SK-N-SH (cell line): Measurements from ENCODE around the gene CEACAM4. TPM values are rescaled to one million over a fixed set of nuclear protein-coding genes. Genes with fewer than 3 reads are reported as not detected.

ENCODE experiments used
- CTCF ChIA-PET: fragments of 300-600, 350-600 bp; formaldehyde crosslinking; extraction: SDS; loops from one replicate; lab custom pipeline; 2021; lab: Yijun Ruan, JAX
- POLR2A ChIA-PET: fragments of 350-600 bp; sonication (Branson Sonifier 250); formaldehyde crosslinking; extraction: SDS; loops from one replicate; lab custom pipeline; 2020; ENCODE audit warnings: antibody characterized with exemption, inconsistent platforms; lab: Yijun Ruan, JAX
- DNase-seq: peaks from one replicate; pipeline ENCODE4 v3.0.0; 2012
- H2AFZ ChIP-seq: fragments of 200-600 bp; sonication (generic); 2 replicates; pipeline ENCODE4 v1.8.1; 2016; ENCODE audit warnings: antibody characterized with exemption, mild to moderate bottlenecking, low read depth
- H3F3A ChIP-seq: fragments of 200-600 bp; sonication (generic); replicated peaks from 2 replicates; pipeline ENCODE3; 2016; ENCODE audit warnings: antibody characterized with exemption, mild to moderate bottlenecking; ENCODE audit not compliant: insufficient read depth
- H3K27ac ChIP-seq, 2 experiments: fragments of 200-500 bp in 1 of 2; fragments of 200-600 bp in 1 of 2; sonication (Bioruptor generic) in 1 of 2; sonication (generic), shearing (Covaris generic) in 1 of 2; 2 replicates each; pipeline versions ENCODE4 v1.5.1 to v1.6.1; 2014 to 2016; ENCODE audit warnings: low read depth in 2 of 2, inconsistent platforms in 1 of 2, low read length in 1 of 2, mild to moderate bottlenecking in 1 of 2, mixed read lengths in 1 of 2
- H3K27me3 ChIP-seq: fragments of 200-600 bp; sonication (generic), shearing (Covaris generic); 2 replicates; pipeline ENCODE4 v1.6.1; 2016; ENCODE audit warnings: mixed run types; ENCODE audit not compliant: insufficient read depth
- H3K36me3 ChIP-seq, 2 experiments: fragments of 200-500 bp in 1 of 2; fragments of 200-600 bp in 1 of 2; sonication (Bioruptor generic) in 1 of 2; sonication (generic) in 1 of 2; replicated peaks in 1 of 2; 2 replicates each; pipeline versions ENCODE3 to v1.5.1; 2014 to 2016; ENCODE audit warnings: low read length in 1 of 2, mild to moderate bottlenecking in 1 of 2; ENCODE audit not compliant: insufficient read depth in 2 of 2, control insufficient read depth in 1 of 2
- H3K4me1 ChIP-seq, 2 experiments: fragments of 200-500 bp in 1 of 2; fragments of 200-600 bp in 1 of 2; sonication (Bioruptor generic) in 1 of 2; sonication (generic), shearing (Covaris generic) in 1 of 2; 2 replicates each; pipeline versions ENCODE4 v1.5.1 to v1.6.1; 2014 to 2016; ENCODE audit warnings: low read depth in 1 of 2, low read length in 1 of 2, mixed run types in 1 of 2; ENCODE audit not compliant: insufficient read depth in 2 of 2, control insufficient read depth in 1 of 2
- H3K4me2 ChIP-seq: fragments of 200-600 bp; sonication (generic), shearing (Covaris generic); 2 replicates; pipeline ENCODE4 v1.6.1; 2017; ENCODE audit warnings: mixed run types
- H3K4me3 ChIP-seq, 2 experiments: fragments of 200-500 bp in 1 of 2; fragments of 200-600 bp in 1 of 2; sonication (Bioruptor generic) in 1 of 2; sonication (generic), shearing (Covaris generic) in 1 of 2; 2 replicates each; pipeline versions ENCODE4 v1.5.1 to v1.8.1; 2014 to 2016; ENCODE audit warnings: low read depth in 2 of 2, inconsistent platforms in 1 of 2, low read length in 1 of 2, mild to moderate bottlenecking in 1 of 2, mixed read lengths in 1 of 2, moderate library complexity in 1 of 2
- H3K79me2 ChIP-seq: fragments of 200-600 bp; sonication (generic); 2 replicates; pipeline ENCODE4 v1.8.1; 2017; ENCODE audit warnings: mild to moderate bottlenecking; ENCODE audit not compliant: insufficient read depth
- H3K9ac ChIP-seq: fragments of 200-600 bp; sonication (generic); 2 replicates; pipeline ENCODE4 v1.6.1; 2017; ENCODE audit warnings: mixed run types
- H3K9me2 ChIP-seq: fragments of 200-600 bp; sonication (generic); 2 replicates; pipeline ENCODE4 v1.6.1; 2017; ENCODE audit warnings: mixed run types
- H3K9me3 ChIP-seq: fragments of 200-600 bp; sonication (generic); 2 replicates; pipeline ENCODE4 v1.6.1; 2017; ENCODE audit warnings: mixed run types, mild to moderate bottlenecking, moderate library complexity
- H4K20me1 ChIP-seq: fragments of 200-600 bp; sonication (generic); 2 replicates; pipeline ENCODE4 v1.6.1; 2017; ENCODE audit warnings: mild to moderate bottlenecking, mixed run types; ENCODE audit not compliant: insufficient read depth
- CHD2 ChIP-seq: fragments of 150-350 bp; IDR thresholded peaks from 2 replicates; pipeline ENCODE4 v1.6.1; 2018; ENCODE audit warnings: low read length; ENCODE audit not compliant: partially characterized antibody
- EP300 ChIP-seq, 2 experiments: IDR thresholded peaks; 2 replicates each; pipeline versions ENCODE4 v1.4.0 to v1.6.1; 2012; ENCODE audit warnings: borderline replicate concordance in 1 of 2, low read depth in 1 of 2, low read length in 1 of 2
- EZH2phosphoT487 ChIP-seq: fragments of 200-600 bp; sonication (generic); IDR thresholded peaks from 2 replicates; pipeline ENCODE4 v1.6.1; 2017; ENCODE audit warnings: low read depth, mixed run types, mild to moderate bottlenecking, antibody characterized with exemption, moderate library complexity, borderline replicate concordance
- GATA2 ChIP-seq: sonication (generic); formaldehyde crosslinking; IDR thresholded peaks from 2 replicates; pipeline ENCODE4 v1.5.0; 2020; ENCODE audit warnings: mild to moderate bottlenecking, missing genetic modification reagents
- JUND ChIP-seq: IDR thresholded peaks from 2 replicates; pipeline ENCODE4 v1.4.0; 2012
- MXI1 ChIP-seq: IDR thresholded peaks from 2 replicates; pipeline ENCODE4 v1.6.1; 2012; ENCODE audit warnings: mild to moderate bottlenecking, low read depth, low read length, improper control_type of control experiment
- NRF1 ChIP-seq: IDR thresholded peaks from 2 replicates; pipeline ENCODE4 v1.6.1; 2012; ENCODE audit warnings: low read depth, mild to moderate bottlenecking, low read length
- POLR2AphosphoS5 ChIP-seq: IDR thresholded peaks from 2 replicates; pipeline ENCODE4 v1.6.1; 2012; ENCODE audit warnings: low read depth, low read length
- RCOR1 ChIP-seq: fragments of 150-350 bp; IDR thresholded peaks from 2 replicates; pipeline ENCODE4 v1.6.1; 2017; ENCODE audit warnings: antibody characterized with exemption, low read length
- RXRA ChIP-seq: IDR thresholded peaks from 2 replicates; pipeline ENCODE4 v1.4.0; 2012; ENCODE audit warnings: low read depth, mild to moderate bottlenecking, borderline replicate concordance
- SIN3A ChIP-seq: IDR thresholded peaks from 2 replicates; pipeline ENCODE4 v1.6.1; 2012; ENCODE audit warnings: low read depth, mild to moderate bottlenecking, low read length, moderate library complexity, borderline replicate concordance
- SMC3 ChIP-seq: IDR thresholded peaks from 2 replicates; pipeline ENCODE4 v1.6.1; 2012; ENCODE audit warnings: low read depth, low read length, improper control_type of control experiment
- TCF12 ChIP-seq: IDR thresholded peaks from 2 replicates; pipeline ENCODE4 v1.4.0; 2012
- YY1 ChIP-seq: IDR thresholded peaks from 2 replicates; pipeline ENCODE4 v1.4.0; 2012; ENCODE audit warnings: low read depth, mild to moderate bottlenecking
- WGBS: methylation state at CpG from one replicate; pipeline ENCODE4 v1.1.6; 2017; ENCODE audit warnings: low lambda C conversion rate; 5-methylcytosine and 5-hydroxymethylcytosine counted together
- polyA plus RNA-seq, 3 experiments: library from polyadenylated mRNA; depleted of rRNA; stranded (reverse); fragments of >200 nt; gene quantifications; 2 replicates each; pipeline ENCODE4 v1.2.3, GENCODE V29; 2012
- TF ChIP-seq, protein P1 (sequence below): fragments of 200-600 bp; sonication (generic); IDR thresholded peaks from 2 replicates; pipeline ENCODE4 v1.6.1; 2017; ENCODE audit warnings: antibody characterized with exemption, mild to moderate bottlenecking, moderate library complexity
- TF ChIP-seq, protein P2 (sequence below): IDR thresholded peaks from 2 replicates; pipeline ENCODE4 v1.4.0; 2012; ENCODE audit warnings: low read depth, borderline replicate concordance
- TF ChIP-seq, protein P3 (sequence below): IDR thresholded peaks from 2 replicates; pipeline ENCODE4 v1.6.1; 2012; ENCODE audit warnings: mild to moderate bottlenecking, low read depth, low read length, moderate library complexity

CEACAM4 gene
- polyA plus RNA-seq, 1 of the 3 experiments (the other 2 are of a cell fraction), result not detected

DNA sequence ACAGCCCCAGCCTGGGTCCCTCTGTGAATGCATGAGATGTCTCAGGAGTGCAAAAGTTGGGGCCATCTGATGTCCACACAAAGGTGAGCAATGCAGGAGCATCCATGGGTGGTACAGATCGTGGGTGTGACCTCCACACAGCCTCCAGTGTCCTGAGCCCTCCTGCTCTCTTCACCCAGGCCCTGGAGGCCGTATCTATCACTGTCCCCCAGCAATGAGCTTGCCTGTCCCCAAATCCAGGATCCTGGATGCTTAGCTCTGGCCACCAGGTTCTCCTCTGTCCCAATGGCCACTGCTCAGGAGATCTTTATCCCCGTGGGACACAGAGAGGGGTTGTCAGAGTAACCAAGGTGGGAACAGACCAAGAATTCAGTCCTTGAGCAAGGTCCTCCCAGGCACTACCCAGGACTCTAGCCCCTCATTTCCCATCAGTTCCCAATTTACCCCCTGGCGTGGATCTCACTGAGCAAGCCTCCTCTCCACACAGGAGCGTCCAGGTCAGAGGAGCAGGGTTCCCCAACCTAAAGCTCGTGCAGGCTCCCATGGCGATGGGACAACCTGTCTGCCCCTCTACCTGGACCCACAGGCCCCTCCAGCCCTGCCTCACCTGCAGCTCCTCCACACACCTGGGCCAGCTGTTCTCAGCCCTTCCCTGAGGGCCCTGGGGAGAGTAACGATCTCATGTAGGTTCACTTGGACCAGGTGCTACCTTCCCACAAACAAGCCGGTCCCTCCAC, 39.6 kb downstream of the CEACAM4 start:
- H3K4me3 ChIP-seq, result no peak overlapping the region
- POLR2A ChIA-PET, result no interaction called here
- CTCF ChIA-PET, result interaction anchor here (1.6 to 2.3 kb wide), 3 partner anchors 8 to 17 kb away, joined by 6 to 9 read pairs (median 7); no protein-coding TSS in a partner anchor
- no peaks in the 10 kb centered on the region for H3F3A ChIP-seq
- H3K4me1 ChIP-seq, result no peaks in the 10 kb centered on the region
- no peak overlapping the region for H3K27ac ChIP-seq
- no peaks in the 10 kb centered on the region for H3K9me3 ChIP-seq
- H3K9ac ChIP-seq, result no peak overlapping the region
- H4K20me1 ChIP-seq, result no peaks in the 10 kb centered on the region
- no peaks in the 10 kb centered on the region for H3K9me2 ChIP-seq
- no peak for DNase-seq
- no peaks in the 10 kb centered on the region for H3K27me3 ChIP-seq
- H3K79me2 ChIP-seq, result no peaks in the 10 kb centered on the region
- no peaks in the 10 kb centered on the region for H3K36me3 ChIP-seq
- TF ChIP-seq EZH2phosphoT487 (no peak), MXI1 (no peak), POLR2AphosphoS5 (no peak), GATA2 (CRISPR knock-in tag) (no peak), SIN3A (no peak), CHD2 (no peak), RXRA (no peak), JUND (no peak), YY1 (no peak), EP300 (IDR thresholded peaks at IDR 0.05; ENCODE audit: borderline replicate concordance in 1 of 2, low read depth in 1 of 2, low read length in 1 of 2) (no peak), RCOR1 (no peak), NRF1 (no peak), TCF12 (no peak), SMC3 (no peak)
- TF ChIP-seq, protein P1, sequence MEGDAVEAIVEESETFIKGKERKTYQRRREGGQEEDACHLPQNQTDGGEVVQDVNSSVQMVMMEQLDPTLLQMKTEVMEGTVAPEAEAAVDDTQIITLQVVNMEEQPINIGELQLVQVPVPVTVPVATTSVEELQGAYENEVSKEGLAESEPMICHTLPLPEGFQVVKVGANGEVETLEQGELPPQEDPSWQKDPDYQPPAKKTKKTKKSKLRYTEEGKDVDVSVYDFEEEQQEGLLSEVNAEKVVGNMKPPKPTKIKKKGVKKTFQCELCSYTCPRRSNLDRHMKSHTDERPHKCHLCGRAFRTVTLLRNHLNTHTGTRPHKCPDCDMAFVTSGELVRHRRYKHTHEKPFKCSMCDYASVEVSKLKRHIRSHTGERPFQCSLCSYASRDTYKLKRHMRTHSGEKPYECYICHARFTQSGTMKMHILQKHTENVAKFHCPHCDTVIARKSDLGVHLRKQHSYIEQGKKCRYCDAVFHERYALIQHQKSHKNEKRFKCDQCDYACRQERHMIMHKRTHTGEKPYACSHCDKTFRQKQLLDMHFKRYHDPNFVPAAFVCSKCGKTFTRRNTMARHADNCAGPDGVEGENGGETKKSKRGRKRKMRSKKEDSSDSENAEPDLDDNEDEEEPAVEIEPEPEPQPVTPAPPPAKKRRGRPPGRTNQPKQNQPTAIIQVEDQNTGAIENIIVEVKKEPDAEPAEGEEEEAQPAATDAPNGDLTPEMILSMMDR, result no peak
- TF ChIP-seq, protein P2, sequence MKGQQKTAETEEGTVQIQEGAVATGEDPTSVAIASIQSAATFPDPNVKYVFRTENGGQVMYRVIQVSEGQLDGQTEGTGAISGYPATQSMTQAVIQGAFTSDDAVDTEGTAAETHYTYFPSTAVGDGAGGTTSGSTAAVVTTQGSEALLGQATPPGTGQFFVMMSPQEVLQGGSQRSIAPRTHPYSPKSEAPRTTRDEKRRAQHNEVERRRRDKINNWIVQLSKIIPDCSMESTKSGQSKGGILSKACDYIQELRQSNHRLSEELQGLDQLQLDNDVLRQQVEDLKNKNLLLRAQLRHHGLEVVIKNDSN, result no peak
- TF ChIP-seq, protein P3, sequence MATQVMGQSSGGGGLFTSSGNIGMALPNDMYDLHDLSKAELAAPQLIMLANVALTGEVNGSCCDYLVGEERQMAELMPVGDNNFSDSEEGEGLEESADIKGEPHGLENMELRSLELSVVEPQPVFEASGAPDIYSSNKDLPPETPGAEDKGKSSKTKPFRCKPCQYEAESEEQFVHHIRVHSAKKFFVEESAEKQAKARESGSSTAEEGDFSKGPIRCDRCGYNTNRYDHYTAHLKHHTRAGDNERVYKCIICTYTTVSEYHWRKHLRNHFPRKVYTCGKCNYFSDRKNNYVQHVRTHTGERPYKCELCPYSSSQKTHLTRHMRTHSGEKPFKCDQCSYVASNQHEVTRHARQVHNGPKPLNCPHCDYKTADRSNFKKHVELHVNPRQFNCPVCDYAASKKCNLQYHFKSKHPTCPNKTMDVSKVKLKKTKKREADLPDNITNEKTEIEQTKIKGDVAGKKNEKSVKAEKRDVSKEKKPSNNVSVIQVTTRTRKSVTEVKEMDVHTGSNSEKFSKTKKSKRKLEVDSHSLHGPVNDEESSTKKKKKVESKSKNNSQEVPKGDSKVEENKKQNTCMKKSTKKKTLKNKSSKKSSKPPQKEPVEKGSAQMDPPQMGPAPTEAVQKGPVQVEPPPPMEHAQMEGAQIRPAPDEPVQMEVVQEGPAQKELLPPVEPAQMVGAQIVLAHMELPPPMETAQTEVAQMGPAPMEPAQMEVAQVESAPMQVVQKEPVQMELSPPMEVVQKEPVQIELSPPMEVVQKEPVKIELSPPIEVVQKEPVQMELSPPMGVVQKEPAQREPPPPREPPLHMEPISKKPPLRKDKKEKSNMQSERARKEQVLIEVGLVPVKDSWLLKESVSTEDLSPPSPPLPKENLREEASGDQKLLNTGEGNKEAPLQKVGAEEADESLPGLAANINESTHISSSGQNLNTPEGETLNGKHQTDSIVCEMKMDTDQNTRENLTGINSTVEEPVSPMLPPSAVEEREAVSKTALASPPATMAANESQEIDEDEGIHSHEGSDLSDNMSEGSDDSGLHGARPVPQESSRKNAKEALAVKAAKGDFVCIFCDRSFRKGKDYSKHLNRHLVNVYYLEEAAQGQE, result no peak
- 1% methylated on average over 9 of the region's 9 CpGs for WGBS
- no peak overlapping the region for H2AFZ ChIP-seq
- no peak overlapping the region for H3K4me2 ChIP-seq
